MM.1S (cell line): ENCODE results near the gene CERS2.

ENCODE experiments used
- CTCF ChIP-seq: fragments of 300-600 bp; sonication (generic); IDR thresholded peaks from 2 replicates; pipeline ENCODE4 v1.5.1; 2016; ENCODE audit warnings: antibody characterized with exemption, low read length, mixed read lengths
- EZH2 ChIP-seq: fragments of 300-600 bp; sonication (generic); optimal IDR thresholded peaks from 2 replicates; pipeline ENCODE3; 2017; ENCODE audit warnings: low read depth, mild to moderate bottlenecking, antibody characterized with exemption, low read length, mixed read lengths

- TF ChIP-seq CTCF (no peak), EZH2 (no peak)
Measured at GRCh38 chr1:151002051-151002450, 27.4 kb upstream of the CERS2 start.
